IPS DF 4.7 (cell line): ENCODE results near the gene MIS12.

Experiments
- DNase-seq: peaks from one replicate; pipeline ENCODE4 v3.0.0-alpha.2; 2013; ENCODE audit warnings: low spot score; ENCODE audit errors: extremely low read depth

The MIS12 gene, protein sequence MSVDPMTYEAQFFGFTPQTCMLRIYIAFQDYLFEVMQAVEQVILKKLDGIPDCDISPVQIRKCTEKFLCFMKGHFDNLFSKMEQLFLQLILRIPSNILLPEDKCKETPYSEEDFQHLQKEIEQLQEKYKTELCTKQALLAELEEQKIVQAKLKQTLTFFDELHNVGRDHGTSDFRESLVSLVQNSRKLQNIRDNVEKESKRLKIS

DNA sequence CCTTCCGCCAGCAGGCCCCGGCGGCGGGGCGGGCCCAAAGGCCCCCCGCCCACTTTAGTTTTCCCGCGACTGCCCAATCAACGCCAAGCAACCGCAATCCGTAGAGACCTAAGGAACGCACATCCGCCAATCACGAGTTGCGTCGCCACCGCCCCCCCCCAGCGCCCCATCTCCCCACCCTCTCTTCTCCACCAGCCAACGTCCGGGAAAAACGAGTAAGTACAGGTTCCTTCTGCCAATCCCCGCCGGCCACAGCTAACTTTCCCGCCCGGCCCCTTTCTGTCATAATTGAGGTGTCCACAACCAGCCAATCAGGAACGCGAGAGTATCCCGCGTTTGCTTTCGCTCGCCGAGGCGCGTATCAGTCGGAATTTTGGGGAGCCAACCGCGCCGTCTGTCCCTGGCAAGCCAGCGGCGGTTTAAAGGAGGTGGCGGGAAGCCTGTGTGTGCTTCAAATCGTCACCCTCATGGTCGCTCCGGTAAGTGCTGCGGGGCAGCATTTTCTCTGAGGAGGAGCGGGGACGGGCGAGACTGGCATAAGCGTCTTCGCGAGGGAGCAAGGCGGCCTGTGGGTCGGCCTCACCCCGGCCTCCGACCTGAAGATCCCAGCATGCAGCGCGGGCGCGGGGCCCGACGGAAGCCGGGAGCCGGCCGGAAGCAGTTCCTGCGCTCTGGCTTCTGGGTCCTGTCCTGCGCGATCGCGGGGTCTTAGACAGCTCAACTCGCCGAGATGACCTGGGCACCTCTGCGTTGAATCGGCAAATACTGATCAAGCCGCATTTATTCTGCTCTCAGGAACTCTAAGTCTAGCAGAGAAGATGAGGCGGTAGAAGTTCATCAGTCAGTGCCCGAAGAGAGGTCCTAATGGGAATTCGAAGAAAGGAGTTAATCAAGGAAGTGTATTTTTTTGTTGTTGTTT lies at the start of gene MIS12:
Gene MIS12, plus strand, starts transcription at position 361 of the 919 bp plus-strand sequence. CDS start 2,297 bp downstream, outside the sequence.
- peak; percentile 84 for DNase-seq

DNA sequence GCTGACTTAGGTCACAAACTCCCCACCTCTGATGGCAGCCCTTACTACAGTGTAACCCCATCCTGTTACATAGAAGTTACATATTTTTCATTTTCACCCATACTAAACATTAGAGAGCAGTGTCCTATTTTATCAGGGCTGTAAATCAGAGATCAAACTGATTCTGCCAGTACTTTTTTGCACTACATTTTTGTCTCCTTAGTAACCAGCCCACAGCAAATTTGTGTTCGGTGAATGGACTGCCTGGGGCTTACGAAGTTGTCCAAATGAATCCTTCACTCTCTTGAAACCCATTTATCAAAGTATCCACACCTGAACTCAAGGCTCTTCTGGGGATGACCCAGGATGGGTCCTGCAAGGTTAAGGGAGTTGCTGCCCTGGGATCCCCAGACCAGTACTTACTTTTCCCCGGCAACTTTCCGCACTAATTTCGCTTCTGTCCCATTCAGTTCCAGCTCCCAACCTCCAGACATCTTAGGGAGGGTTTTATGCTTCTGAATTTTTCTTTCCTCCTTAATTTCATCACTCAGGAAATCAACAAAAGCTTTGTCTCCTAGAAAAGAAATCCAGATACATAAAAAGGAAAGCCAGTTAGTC lies 48.5 kb upstream of the MIS12 start:
- DNase-seq: no peak

DNA sequence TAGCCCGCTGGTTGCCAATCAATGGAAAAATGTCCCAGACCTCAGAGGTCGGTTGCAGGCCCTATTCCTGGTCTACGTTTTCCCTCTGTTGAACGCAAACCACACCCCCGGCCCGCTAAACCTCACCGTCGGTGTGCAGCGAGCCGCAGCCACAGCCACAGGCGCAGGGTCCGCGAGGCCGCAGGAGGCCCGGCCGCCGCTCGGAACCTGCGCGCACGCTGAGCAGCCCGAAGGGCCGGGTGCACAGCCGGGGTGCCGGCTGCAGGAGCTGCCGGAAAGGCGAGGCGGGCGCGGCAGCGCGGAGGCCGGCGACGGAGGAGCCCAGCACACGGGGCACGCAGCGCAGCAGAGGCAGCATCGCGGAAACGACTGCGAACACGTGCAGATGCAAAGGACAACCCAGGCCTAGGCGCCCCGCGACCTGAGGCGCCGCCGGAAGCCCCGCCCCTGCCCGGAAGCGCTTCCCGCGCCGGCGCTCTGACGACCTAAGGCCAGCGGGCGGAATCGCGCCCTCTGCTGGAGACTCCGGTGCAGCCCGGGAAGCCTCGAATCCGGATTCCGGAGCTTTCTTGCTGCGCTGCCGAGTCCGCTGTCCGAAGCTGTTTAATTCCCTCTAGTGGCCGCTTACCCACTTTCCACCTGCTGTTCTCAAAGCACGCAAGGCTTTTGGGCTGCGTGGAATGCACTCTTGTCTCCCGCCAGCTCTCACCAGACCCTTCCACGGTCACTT lies 47.5 kb upstream of the MIS12 start, which contains the start of gene C1QBP:
Gene C1QBP, minus strand, starts transcription at position 440 of the 730 bp plus-strand sequence. Its CDS starts 82 bp downstream, at position 358.
- DNase-seq: peak; percentile 44

DNA sequence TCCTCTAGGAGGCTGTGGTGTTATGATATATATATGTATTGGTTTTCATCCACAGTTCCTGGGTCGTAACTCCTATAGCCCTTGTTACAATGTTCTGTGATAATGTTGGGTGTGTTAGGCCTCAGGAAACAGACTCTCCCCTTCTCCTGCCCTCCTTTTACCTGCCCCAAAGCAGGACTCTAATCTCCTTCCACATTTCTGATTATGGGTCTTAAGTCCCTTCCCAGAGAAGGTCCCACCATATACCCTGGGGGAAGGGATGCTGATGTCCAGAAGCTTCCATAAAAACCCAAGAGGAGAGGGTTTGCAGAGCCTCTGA lies 47.0 kb upstream of the MIS12 start:
- DNase-seq: no peak

DNA sequence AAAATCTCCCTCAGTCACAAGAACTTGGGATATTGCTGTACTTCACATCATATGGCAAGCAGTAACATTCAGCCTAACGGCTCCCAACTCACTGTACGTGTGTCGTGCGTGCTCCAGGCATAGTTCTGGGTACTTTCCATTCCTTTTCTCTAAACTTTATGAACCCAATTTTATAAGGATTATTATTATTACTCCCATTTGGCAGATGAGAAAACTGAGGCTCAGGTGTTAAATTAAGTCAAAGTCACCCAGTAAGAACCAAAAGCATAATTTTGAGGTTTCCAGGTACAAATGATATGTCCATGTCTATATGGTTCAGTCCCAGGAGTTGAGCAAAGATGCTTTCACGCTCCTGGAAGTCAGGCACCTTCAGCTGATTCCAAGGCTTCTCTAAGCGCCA lies 42.6 kb upstream of the MIS12 start:
- no peak for DNase-seq

DNA sequence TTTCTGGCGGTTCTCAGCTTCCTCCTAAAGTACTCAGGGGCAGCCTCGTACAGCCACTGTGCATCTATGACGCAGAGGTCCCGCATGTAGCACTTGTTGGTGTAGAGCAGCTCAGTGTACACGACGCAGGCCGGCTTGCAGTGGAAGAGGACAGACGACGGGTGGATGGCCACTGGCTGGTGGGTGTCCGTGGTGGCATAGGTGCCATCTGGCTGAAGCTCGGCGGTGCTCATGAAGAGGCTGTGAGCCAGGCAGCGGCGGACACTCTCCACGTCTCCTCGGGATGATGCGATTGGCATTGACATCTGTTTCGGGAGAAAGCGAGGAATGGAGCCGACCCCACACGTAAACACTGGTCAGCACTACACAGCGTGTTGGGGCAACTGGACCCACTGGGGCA lies 42.2 kb upstream of the MIS12 start:
- no peak for DNase-seq

DNA sequence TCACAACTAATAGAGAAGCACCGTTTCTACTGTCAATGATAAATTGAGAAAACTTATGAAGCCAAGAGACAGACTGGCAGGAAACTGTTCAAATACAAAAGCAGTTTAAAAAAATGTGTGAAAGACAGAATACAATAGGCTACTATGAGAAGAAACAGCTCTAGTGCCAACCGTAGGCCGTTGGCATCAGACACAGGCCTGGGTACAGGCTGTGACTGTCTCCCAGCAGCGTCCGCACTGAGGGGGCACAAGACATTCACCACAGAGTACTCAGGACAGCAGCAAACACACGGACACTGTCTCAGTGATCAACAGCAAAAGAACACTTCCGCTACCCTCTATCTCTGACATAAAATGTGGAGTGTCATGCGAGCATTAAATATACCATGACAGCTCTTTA lies 39.6 kb upstream of the MIS12 start:
- no peak for DNase-seq

DNA sequence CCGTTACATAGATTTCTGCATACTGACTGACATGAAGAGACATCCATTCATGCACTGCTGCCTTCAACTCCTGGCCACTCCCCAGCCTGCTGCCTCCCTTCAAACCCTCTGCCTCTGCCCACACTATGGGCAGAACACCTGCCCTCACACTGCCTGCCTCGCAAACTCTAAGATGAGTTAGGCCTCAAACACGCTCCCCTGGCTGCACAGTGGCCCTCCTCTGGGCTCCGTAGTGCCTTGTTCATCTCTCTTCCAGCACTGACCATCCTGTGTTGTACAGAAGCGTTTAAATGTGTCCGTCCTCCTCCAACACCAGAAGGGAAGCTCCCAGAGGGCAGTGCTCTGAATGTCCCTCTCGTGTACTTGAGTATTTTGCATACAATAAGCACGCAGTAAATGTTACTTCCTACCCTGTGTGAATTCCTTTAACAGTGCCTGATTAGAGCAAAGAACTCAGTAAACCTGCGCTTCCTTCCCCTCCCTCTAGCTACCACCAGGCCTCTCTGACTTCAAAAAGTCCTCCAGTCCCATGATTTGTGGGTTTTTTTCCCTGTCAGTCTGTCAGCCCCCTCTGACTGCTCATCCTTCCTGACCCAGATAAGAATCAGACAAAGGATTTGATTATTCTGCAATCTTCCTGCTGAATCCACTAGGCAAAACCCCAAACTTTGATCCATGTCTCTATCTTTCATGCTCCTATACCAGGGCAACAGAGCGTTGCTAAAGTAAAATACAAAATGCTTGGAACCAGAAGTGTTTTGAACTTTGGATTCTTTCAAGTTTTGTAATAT lies 21.5 kb upstream of the MIS12 start:
- DNase-seq: no peak

DNA sequence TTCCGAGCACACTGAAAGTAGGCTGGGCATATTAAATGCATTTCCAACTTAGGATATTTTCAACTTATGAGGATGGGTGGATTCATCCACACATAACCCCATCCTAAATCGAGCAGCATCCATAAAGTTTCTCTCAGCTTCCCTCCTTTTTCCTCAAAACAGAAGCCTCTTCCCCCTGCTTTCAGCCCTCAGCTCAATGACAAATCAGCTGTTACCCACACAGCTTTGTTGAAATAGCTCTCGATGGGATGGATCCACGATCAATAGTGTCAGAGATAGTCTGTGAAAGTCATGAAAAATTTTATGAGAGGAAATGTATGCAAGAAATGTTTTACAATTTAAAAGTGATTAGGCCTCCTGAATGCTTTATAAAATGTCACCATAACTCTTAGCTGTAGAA lies 20.1 kb upstream of the MIS12 start:
- DNase-seq: no peak

DNA sequence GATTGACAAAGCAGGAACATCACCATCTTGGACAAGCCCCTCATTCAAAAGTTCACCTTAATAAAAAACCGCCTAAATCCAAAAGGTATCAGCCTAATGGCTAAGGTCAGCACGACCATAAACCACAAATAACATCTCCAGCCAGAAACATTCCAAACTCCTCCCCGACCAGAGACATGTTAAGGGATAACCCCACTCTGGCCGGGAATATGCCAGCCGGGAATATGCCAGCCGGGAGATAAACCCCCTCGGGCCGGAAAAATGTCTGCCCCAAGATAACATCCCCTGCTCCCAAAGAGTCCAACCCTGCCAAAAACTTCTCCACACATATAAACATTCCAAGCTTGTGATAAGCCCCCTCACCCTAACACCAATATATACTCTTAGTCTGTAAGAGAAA lies 18.9 kb upstream of the MIS12 start:
- no peak for DNase-seq

DNA sequence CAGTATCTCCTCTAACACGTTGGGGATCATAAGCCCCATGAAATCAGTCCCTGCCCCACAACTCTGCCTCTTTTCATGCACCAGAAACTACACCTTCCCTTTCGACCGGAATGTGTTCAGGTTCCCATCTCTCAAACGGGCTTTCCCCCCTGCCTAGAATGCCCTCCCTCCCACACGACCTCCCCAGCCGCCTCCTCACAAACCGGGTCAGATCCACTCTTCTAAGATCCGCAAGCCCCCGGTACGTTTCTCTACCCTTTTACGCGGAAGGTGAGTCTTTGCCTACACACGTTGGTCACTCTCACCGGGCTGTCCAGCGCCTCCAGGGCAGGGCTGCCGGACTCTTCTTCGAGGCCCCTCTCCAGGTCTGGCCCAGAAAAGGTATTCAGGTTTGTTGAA lies 18.3 kb upstream of the MIS12 start:
- no peak for DNase-seq

DNA sequence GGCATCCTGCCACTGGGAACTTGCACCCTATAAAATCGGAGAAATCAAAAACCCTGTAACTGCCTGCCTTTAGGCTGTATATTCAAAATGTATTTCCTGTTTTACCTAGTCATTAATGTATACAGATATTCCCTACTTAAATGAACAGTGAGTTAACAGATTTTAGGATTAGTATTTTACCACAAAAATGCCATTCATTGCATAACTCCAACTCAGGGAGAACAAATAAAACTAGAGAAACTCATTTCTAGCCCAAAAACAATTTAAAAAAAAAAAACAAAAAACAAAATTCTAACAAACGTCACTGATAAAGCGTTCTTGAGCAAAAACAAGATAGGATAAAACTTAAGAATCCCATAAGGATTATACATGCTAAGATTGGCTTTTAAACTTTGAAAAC lies 13.9 kb upstream of the MIS12 start:
- DNase-seq: no peak

DNA sequence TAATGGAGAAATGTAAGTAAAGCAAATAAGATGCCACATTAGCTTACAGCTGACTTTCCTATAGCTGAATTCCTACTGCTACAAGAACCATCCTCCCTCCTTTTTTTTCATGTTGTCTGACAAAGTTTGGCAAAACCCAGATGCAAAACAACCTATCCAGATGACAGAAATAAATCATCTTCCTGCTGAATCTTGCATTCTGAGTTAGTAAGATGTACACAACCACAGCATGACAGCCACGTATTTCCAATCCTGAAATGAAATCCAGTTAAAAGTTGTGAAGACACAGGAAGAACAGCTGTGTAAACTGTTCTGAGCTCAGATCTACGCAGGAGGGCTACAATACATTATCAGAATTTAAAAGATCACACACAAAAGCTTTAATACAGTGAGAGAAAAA lies 12.5 kb upstream of the MIS12 start:
- DNase-seq: no peak

DNA sequence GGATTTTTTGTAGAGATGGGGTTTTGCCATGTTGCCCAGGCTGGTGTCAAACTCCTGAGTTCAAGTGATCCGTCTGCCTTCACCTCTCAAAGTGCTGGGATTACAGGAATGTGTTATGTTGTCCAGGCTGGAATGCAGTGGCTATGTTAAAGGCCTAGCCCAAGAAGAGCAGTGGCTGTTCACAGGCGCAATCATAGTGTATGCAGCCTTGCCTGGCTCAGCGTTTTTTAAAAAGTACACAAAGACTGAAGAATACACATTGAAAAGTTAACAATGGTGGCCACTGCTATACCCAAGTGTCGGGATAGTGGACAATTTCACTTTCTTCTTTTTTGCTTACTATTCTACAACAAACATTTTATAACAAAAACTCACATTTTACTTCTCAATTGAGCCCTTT lies 7.4 kb upstream of the MIS12 start:
- DNase-seq: no peak

DNA sequence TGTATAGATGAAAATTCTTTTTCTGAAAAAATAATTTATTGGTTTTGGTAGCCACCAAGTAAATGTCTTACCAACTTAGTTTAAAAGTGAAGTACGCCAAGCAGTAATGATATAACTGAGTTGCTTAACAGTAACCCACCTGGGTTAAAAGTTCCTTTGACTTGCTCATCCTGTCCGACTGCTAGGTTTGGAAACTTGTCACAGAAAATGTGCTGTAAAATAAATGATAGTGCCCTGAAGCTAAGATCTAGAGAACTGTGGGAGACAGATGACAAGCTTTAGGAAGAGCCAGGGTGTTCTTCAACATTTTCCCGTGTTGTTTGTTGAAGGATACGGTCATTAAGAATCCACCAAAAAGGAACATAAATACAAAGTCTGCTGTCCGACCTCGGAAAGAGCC lies 5.4 kb upstream of the MIS12 start:
- no peak for DNase-seq

DNA sequence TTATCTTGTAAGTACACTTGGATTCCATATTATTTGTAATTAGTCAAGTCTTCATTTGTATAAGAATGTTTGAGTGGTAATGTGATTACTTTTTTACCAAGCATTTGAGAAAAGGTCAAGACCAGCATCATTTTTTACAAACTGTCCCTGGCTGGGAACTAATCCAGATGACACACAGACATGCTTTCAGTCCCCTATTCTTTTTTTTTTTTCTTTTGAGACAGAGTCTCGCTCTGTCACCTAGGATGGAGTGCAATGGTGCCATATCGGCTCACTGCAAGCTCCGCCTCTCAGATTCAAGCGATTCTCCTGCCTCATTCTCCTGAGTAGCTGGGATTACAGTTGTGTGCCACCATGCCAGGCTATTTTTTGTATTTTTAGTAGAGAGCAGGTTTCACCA lies 4.9 kb upstream of the MIS12 start:
- DNase-seq: no peak

DNA sequence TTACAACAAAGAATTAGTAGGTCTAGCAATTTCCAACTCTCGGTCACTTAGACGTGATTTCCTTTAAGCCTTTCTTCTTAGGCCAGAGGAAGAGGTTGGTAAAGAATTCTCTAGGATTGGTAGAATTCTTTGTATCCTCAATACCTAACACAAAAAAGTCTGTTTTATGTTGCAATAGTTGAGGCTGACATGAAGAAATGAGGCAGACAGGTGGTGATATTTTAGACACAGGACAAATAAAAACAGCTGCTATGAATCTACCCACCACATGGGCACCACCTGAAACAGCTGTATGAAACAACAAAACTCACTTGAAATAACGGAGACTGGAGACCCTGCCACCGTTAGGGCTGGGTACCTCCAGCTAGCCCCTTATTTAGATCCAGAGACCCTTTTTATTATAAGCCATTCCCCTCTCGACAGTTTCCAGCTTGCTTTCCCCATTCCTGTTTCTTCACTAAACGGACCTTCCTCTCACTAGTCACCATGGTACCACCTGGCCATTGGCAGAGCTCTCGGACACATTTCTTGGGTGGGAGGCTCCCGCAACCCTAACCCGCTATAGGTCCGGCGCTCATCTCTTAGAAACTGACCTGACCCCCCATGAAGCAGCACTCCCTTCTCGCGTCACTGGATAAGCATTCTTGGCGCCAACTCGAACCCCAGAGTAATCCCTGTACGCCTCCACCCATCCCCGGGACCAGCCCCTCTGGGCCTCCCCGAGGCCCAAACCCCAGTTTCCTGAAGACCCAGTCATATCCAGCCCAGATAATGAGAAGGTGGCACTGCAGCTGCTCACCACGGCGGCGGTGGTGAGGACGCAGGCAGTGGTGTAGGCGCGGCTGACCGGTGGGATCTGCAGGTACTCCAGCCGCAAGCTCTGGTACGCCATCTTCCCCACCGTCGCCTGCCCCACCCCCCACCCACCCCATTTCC lies 828 bp upstream of the MIS12 start, which contains the start of gene DERL2:
Gene DERL2, minus strand, starts transcription at position 909 of the 936 bp plus-strand sequence. Its CDS starts 17 bp downstream, at position 892.
- no peak for DNase-seq

DNA sequence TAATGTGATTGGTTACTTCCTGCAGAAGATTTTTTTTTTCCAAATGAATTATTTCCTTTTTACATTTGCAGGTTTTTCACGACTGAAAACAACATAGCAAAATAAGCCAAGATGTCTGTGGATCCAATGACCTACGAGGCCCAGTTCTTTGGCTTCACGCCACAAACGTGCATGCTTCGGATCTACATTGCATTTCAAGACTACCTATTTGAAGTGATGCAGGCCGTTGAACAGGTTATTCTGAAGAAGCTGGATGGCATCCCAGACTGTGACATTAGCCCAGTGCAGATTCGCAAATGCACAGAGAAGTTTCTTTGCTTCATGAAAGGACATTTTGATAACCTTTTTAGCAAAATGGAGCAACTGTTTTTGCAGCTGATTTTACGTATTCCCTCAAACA lies 2.4 kb downstream of the MIS12 start:
- DNase-seq: no peak

DNA sequence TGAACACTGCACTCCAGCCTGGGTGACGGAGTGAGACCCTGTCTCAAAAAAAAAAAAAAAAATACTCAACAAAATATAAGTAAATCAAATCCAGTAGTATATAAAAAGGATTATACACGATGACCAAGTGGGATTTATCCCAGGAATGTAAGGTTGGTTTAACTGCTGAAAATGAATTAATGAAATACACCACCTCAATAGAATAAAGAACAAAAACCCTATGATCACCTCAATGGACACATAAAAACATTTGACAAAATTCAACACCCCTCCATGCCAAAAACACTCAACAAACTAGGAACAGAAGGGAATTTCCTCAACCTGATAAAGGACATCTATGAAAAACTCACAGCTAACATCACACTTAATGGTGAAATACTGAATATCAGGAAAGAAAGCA lies 6.6 kb downstream of the MIS12 start:
- DNase-seq: no peak
